ENCODE data around the gene COX6B2. TPM values are rescaled to one million over a fixed set of nuclear protein-coding genes. Genes with fewer than 3 reads are reported as not detected.

COX6B2 gene
- total RNA-seq, 1 donor from 2014 or later = 0.87 TPM

GRCh38 chr19:55389386-55390317 is 35.1 kb upstream of the COX6B2 start:
- Mint-ChIP-seq H3K27ac (no peak overlapping the region), H3K27me3 (no peaks in the 10 kb centered on the region), H3K4me3 (peak overlapping the region; percentile 74), H3K4me1 (ENCODE audit: unreplicated experiment) (peaks cover 40% of the 10 kb centered on the region), H3K9me3 (no peaks in the 10 kb centered on the region), H3K36me3 (peaks cover 13% of the 10 kb centered on the region)
- no peak for TF ChIP-seq CTCF (conservative IDR thresholded peaks at IDR 0.05)
- DNase-seq (ENCODE audit: extremely low spot score, unreplicated experiment) = no peak

GRCh38 chr19:55387736-55388497 is 33.4 kb upstream of the COX6B2 start:
- peak overlapping the region; percentile 100 for H3K4me3 Mint-ChIP-seq
- H3K9me3 Mint-ChIP-seq = no peaks in the 10 kb centered on the region
- H3K27ac Mint-ChIP-seq = peak overlapping the region; percentile 13
- peaks cover 13% of the 10 kb centered on the region for H3K36me3 Mint-ChIP-seq
- H3K4me1 Mint-ChIP-seq (ENCODE audit: unreplicated experiment) = peaks cover 36% of the 10 kb centered on the region
- no peak for TF ChIP-seq CTCF (conservative IDR thresholded peaks at IDR 0.05)
- H3K27me3 Mint-ChIP-seq = no peaks in the 10 kb centered on the region
- no peak for DNase-seq (ENCODE audit: extremely low spot score, unreplicated experiment)

- Mint-ChIP-seq H3K27me3 (peaks cover 6% of the 10 kb centered on the region), H3K27ac (peak overlapping the region; percentile 99), H3K4me3 (peak overlapping the region; percentile 100), H3K36me3 (peaks cover 19% of the 10 kb centered on the region), H3K4me1 (ENCODE audit: unreplicated experiment) (peaks cover 29% of the 10 kb centered on the region), H3K9me3 (peaks cover 6% of the 10 kb centered on the region)
- DNase-seq (ENCODE audit: extremely low spot score, unreplicated experiment) = no peak
- TF ChIP-seq CTCF (conservative IDR thresholded peaks at IDR 0.05) = no peak
Observed at GRCh38 chr19:55386493-55386971, 32.0 kb upstream of the COX6B2 start.

- Mint-ChIP-seq H3K4me3 (peak within 1 kb of the TSS; percentile 100), H3K27ac (peak within 1 kb of the TSS; percentile 99), H3K27me3 (peaks cover 7% of the 10 kb centered on the region), H3K36me3 (peaks cover 19% of the 10 kb centered on the region), H3K9me3 (peaks cover 6% of the 10 kb centered on the region), H3K4me1 (ENCODE audit: unreplicated experiment) (peaks cover 28% of the 10 kb centered on the region)
- TF ChIP-seq CTCF (conservative IDR thresholded peaks at IDR 0.05) = no peak
- peak; percentile 98 for DNase-seq (ENCODE audit: extremely low spot score, unreplicated experiment)
Observed at GRCh38 chr19:55385724-55386492, 31.4 kb upstream of the COX6B2 start, which contains the start of gene RPL28. RPL28 (plus strand) TSS chr19:55385932; CDS start chr19:55386358, 426 bp downstream.

All from type B pancreatic cell (in vitro differentiated cells).